IMR-90 (cell line): Measurements from ENCODE around the gene NRM. TPM values are rescaled to one million over a fixed set of nuclear protein-coding genes. Genes with fewer than 3 reads are reported as not detected.

Experiments used
- ATAC-seq: fragments of 200-7000 bp; cut with Tn5 transposase; 2 replicates; pipeline ENCODE4 v1.9.1; 2020; ENCODE audit warnings: low read depth, mild to moderate bottlenecking, moderate library complexity
- BruUV-seq: library from RNA; stranded (reverse); fragments of 400-500 nt; replicated peaks from 2 replicates; lab custom pipeline; 2021; lab: Mats Ljungman, UMichigan
- CTCF ChIA-PET: fragments of 300-600 bp; formaldehyde crosslinking; extraction: SDS; loops from one replicate; lab custom pipeline; 2021; ENCODE audit warnings: antibody characterized with exemption; lab: Yijun Ruan, JAX
- POLR2A ChIA-PET: fragments of 300-600 bp; sonication (Branson Sonifier 250); formaldehyde crosslinking; loops from one replicate; lab custom pipeline; 2022; ENCODE audit warnings: antibody characterized with exemption; ENCODE audit not compliant: unreplicated experiment; lab: Charles Lee
- DNase-seq: peaks from one replicate; pipeline ENCODE4 v3.0.0; 2013
- H2AFZ ChIP-seq: replicated peaks from 2 replicates; pipeline ENCODE3; 2013; ENCODE audit warnings: low read length, mild to moderate bottlenecking; ENCODE audit not compliant: poor library complexity
- H2AK5ac ChIP-seq: 2 replicates; pipeline ENCODE4 v1.6.1; 2013; ENCODE audit warnings: low read depth, low read length, inconsistent platforms
- H2AK9ac ChIP-seq: replicated peaks from 2 replicates; pipeline ENCODE3; 2013; ENCODE audit warnings: mild to moderate bottlenecking, low read depth, low read length, moderate library complexity; ENCODE audit not compliant: poor library complexity
- H2BK120ac ChIP-seq: 2 replicates; pipeline ENCODE4 v1.6.1; 2013; ENCODE audit warnings: low read depth, low read length, inconsistent platforms
- H2BK15ac ChIP-seq: 3 replicates; pipeline ENCODE4 v1.6.1; 2013; ENCODE audit warnings: low read depth, low read length, inconsistent platforms
- H2BK20ac ChIP-seq: 2 replicates; pipeline ENCODE4 v1.6.1; 2013; ENCODE audit warnings: low read depth, mild to moderate bottlenecking, inconsistent platforms, low read length, moderate library complexity
- H2BK5ac ChIP-seq: 2 replicates; pipeline ENCODE4 v1.6.1; 2013; ENCODE audit warnings: mild to moderate bottlenecking, low read depth, low read length, inconsistent platforms; ENCODE audit not compliant: poor library complexity, severe bottlenecking
- H3K14ac ChIP-seq: replicated peaks from 2 replicates; pipeline ENCODE4 v1.6.1; 2013; ENCODE audit warnings: low read depth, low read length, inconsistent platforms
- H3K18ac ChIP-seq: 2 replicates; pipeline ENCODE4 v1.6.1; 2013; ENCODE audit warnings: low read depth, low read length, control low read depth
- H3K23ac ChIP-seq: 2 replicates; pipeline ENCODE4 v1.6.1; 2013; ENCODE audit warnings: low read depth, low read length, inconsistent platforms
- H3K27ac ChIP-seq: 2 replicates; pipeline ENCODE4 v1.5.1; 2013; ENCODE audit warnings: mild to moderate bottlenecking, control low read depth, low read length; ENCODE audit not compliant: insufficient read depth
- H3K27me3 ChIP-seq: 2 replicates; pipeline ENCODE4 v1.6.1; 2013; ENCODE audit warnings: low read length; ENCODE audit not compliant: control insufficient read depth, insufficient read depth
- H3K36me3 ChIP-seq: 2 replicates; pipeline ENCODE4 v1.6.1; 2013; ENCODE audit warnings: low read length, mixed read lengths; ENCODE audit not compliant: control insufficient read depth, insufficient read depth
- H3K4ac ChIP-seq: 2 replicates; pipeline ENCODE4 v1.6.1; 2013; ENCODE audit warnings: low read depth, low read length, inconsistent platforms
- H3K4me1 ChIP-seq: 2 replicates; pipeline ENCODE4 v1.6.1; 2013; ENCODE audit warnings: low read length, mixed read lengths; ENCODE audit not compliant: control insufficient read depth, insufficient read depth
- H3K4me2 ChIP-seq: 2 replicates; pipeline ENCODE4 v1.6.1; 2013; ENCODE audit warnings: low read depth, mild to moderate bottlenecking, control low read depth, low read length, moderate library complexity
- H3K4me3 ChIP-seq: 2 replicates; pipeline ENCODE4 v1.5.1; 2013; ENCODE audit warnings: low read depth, mild to moderate bottlenecking, control low read depth, low read length, moderate library complexity; ENCODE audit not compliant: insufficient read depth
- H3K56ac ChIP-seq: 2 replicates; pipeline ENCODE4 v1.6.1; 2013; ENCODE audit warnings: low read length, inconsistent platforms; ENCODE audit not compliant: insufficient read depth; ENCODE audit errors: extremely low read depth
- H3K79me1 ChIP-seq, 2 experiments: 2 replicates each; pipeline ENCODE4 v1.6.1; 2013; ENCODE audit warnings: low read length in 2 of 2, inconsistent platforms in 1 of 2, low read depth in 1 of 2
- H3K9ac ChIP-seq: 2 replicates; pipeline ENCODE4 v1.6.1; 2013; ENCODE audit warnings: low read depth, low read length, control low read depth
- H3K9me1 ChIP-seq: 2 replicates; pipeline ENCODE4 v1.6.1; 2013; ENCODE audit warnings: low read length, inconsistent platforms; ENCODE audit not compliant: insufficient read depth
- H3K9me3 ChIP-seq: 2 replicates; pipeline ENCODE4 v1.6.1; 2013; ENCODE audit warnings: low read length; ENCODE audit not compliant: control insufficient read depth, insufficient read depth
- H4K20me1 ChIP-seq: 2 replicates; pipeline ENCODE4 v1.6.1; 2013; ENCODE audit warnings: low read length, inconsistent platforms; ENCODE audit not compliant: insufficient read depth
- H4K5ac ChIP-seq: 2 replicates; pipeline ENCODE4 v1.6.1; 2013; ENCODE audit warnings: mild to moderate bottlenecking, low read depth, low read length, control low read depth
- H4K8ac ChIP-seq, 2 experiments: 2 replicates each; pipeline ENCODE4 v1.6.1; 2013; ENCODE audit warnings: low read depth in 2 of 2, low read length in 2 of 2, control low read depth in 1 of 2, inconsistent platforms in 1 of 2
- H4K91ac ChIP-seq: 2 replicates; pipeline ENCODE4 v1.6.1; 2013; ENCODE audit warnings: low read depth, low read length, inconsistent platforms; ENCODE audit not compliant: insufficient read depth
- BHLHE40 ChIP-seq: fragments of 150-350 bp; IDR thresholded peaks from 2 replicates; pipeline ENCODE4 v1.6.1; 2016; ENCODE audit warnings: mild to moderate bottlenecking, low read depth, low read length
- CEBPB ChIP-seq: IDR thresholded peaks from 2 replicates; pipeline ENCODE4 v1.6.1; 2012; ENCODE audit warnings: low read depth, low read length, improper control_type of control experiment
- FOS ChIP-seq: fragments of 150-350 bp; IDR thresholded peaks from 2 replicates; pipeline ENCODE4 v1.6.1; 2016; ENCODE audit warnings: low read depth, low read length
- MAFK ChIP-seq: IDR thresholded peaks from 2 replicates; pipeline ENCODE4 v1.6.1; 2012; ENCODE audit warnings: low read depth, low read length, improper control_type of control experiment
- MXI1 ChIP-seq: IDR thresholded peaks from 2 replicates; pipeline ENCODE4 v1.6.1; 2012; ENCODE audit warnings: low read depth, mild to moderate bottlenecking, low read length, moderate library complexity, borderline replicate concordance
- NFE2L2 ChIP-seq: fragments of 150-350 bp; IDR thresholded peaks from 2 replicates; pipeline ENCODE4 v1.6.1; 2016; ENCODE audit warnings: low read depth, mild to moderate bottlenecking, low read length
- RAD21 ChIP-seq: IDR thresholded peaks from 2 replicates; pipeline ENCODE4 v1.6.1; 2012; ENCODE audit warnings: low read length, improper control_type of control experiment
- RCOR1 ChIP-seq: IDR thresholded peaks from 2 replicates; pipeline ENCODE4 v1.6.1; 2012; ENCODE audit warnings: mild to moderate bottlenecking, low read length, improper control_type of control experiment; ENCODE audit not compliant: insufficient replicate concordance
- SMC3 ChIP-seq: fragments of 150-350 bp; IDR thresholded peaks from 2 replicates; pipeline ENCODE4 v1.6.1; 2016; ENCODE audit warnings: low read depth, mild to moderate bottlenecking, antibody characterized with exemption, low read length, moderate library complexity
- WGBS, 2 experiments: methylation state at CpG; one replicate each; pipeline versions ENCODE4 v1.1.5 to v1.1.7; 2013; ENCODE audit warnings: missing lambda C conversion rate in 2 of 2; ENCODE audit not compliant: insufficient read length in 1 of 2; ENCODE audit errors: extremely low coverage in 2 of 2; 5-methylcytosine and 5-hydroxymethylcytosine counted together
- dilution Hi-C: fragments of 300-500 bp; cut with HindIII; formaldehyde crosslinking; loops from one replicate; pipeline ENCODE4 v1.14.3; 2018; ENCODE audit warnings: low sequenced_read_pairs; ENCODE audit not compliant: unreplicated experiment
- in situ Hi-C: fragments of 300-500 bp; cut with MboI; formaldehyde crosslinking; loops from 3 replicates; pipeline ENCODE4 v1.14.3; 2019; ENCODE audit warnings: low sequenced_read_pairs, inconsistent platforms, mixed read lengths
- intact Hi-C: fragments of 100-400 bp; cut with micrococcal nuclease; formaldehyde crosslinking; loops from 2 replicates; pipeline ENCODE4 v1.10.0; 2022
- polyA plus RNA-seq, 3 experiments: library from polyadenylated mRNA; depleted of rRNA; stranded (reverse); fragments of >200 nt; gene quantifications; 2 replicates each; pipeline ENCODE4 v1.2.3, GENCODE V29; 2012; ENCODE audit warnings: low replicate concordance in 1 of 3
- total RNA-seq: library from RNA; depleted of rRNA; stranded (reverse); fragments of >200 nt; gene quantifications from 2 replicates; pipeline ENCODE4 v1.2.3, GENCODE V29; 2012
- TF ChIP-seq, protein P1 (sequence below): fragments of 150-350 bp; IDR thresholded peaks from 2 replicates; pipeline ENCODE4 v1.6.1; 2016; ENCODE audit warnings: low read depth, mild to moderate bottlenecking, low read length, moderate library complexity, borderline replicate concordance
- TF ChIP-seq, protein P2 (sequence below): conservative IDR thresholded peaks from 2 replicates; pipeline ENCODE4 v1.5.1; 2012; ENCODE audit warnings: mild to moderate bottlenecking, low read depth, low read length, improper control_type of control experiment
- TF ChIP-seq, protein P3 (sequence below): fragments of 150-350 bp; IDR thresholded peaks from 2 replicates; pipeline ENCODE4 v1.6.1; 2017; ENCODE audit warnings: mild to moderate bottlenecking, antibody characterized with exemption, low read length, low read depth

The NRM gene
- total and polyA plus RNA-seq, 2 of the 4 experiments (the other 2 are of a cell fraction) = 2.2 to 27.0 TPM

DNA sequence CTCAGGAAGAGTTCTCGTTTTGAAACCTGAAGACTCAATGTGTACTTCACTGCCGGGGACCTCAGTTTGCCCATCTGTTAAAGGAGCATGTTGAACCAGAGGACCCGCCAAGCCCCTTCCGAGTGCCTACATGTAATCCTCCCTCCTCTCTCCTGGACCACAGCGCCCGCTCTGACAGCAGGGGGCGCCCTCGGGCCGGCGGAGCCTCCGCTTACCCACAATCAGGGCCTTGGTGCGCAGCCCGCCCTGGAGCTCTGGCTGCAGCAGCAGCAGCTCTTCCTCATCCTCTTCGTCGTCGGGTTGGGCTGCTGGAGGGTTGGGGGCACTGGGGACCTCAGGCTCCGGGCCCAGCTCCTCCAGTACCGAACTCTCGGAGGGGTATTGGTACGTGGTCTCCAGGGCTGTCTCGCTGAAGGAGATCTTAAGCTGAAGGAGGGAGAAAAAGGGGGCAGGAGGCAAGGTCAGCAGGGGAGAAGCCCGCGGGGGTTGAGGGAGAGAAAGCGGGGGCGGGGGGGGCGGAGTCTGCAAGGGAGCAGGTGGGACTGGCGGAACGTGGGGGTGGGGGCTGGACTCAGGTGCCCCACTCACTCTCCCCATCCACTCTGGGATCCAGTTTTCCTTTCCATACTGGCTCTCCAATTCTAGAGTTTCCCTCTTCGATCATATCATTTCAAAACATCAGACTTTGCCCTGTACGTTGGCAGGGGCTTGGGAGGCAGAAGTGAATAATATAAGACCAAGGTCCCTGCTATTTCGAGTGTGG, 11.6 kb downstream of the NRM start:
- H3K79me1 ChIP-seq = peaks cover 13 to 47% of the 10 kb centered on the region in 2 experiments
- H3K4me1 ChIP-seq = peaks cover 14% of the 10 kb centered on the region
- CTCF ChIA-PET = interaction anchor here (0.5 to 1.9 kb wide), 10 partner anchors 9 to 149 kb away, joined by 3 to 12 read pairs (median 4); partner anchors contain the start of gene NRM
- POLR2A ChIA-PET = interaction anchor here (0.6 to 1.6 kb wide), 2 partner anchors 43 to 73 kb away, joined by 4 to 6 read pairs; no protein-coding TSS in a partner anchor
- no peak overlapping the region for H2AK5ac ChIP-seq
- no peak overlapping the region; the same call in 1 of the 2 replicates for H3K23ac ChIP-seq
- H2BK15ac ChIP-seq = no peak overlapping the region
- in situ Hi-C loops (loop anchor here (5.0 kb wide), 1 partner anchor 198 kb away; no protein-coding TSS in a partner anchor), intact Hi-C loops (loop anchor here (1.0 to 2.0 kb wide), 2 partner anchors 43 to 150 kb away; no protein-coding TSS in a partner anchor), dilution Hi-C loops (no loop called here)
- H2BK20ac ChIP-seq = no peak overlapping the region
- H3K18ac ChIP-seq = no peak overlapping the region
- ATAC-seq = peak; percentile 36
- H4K20me1 ChIP-seq = peaks cover 80% of the 10 kb centered on the region
- peak overlapping the region; percentile 35; the same call in 1 of the 2 replicates for H2BK120ac ChIP-seq
- H3K9ac ChIP-seq = peak overlapping the region; percentile 17; the same call in 1 of the 2 replicates
- 17% methylated on average over 3 of the region's 31 CpGs; no CpG with 5 or more reads in 1 of the 2 experiments for WGBS, 2 experiments
- no TSS peak for BruUV-seq
- no peaks in the 10 kb centered on the region for H3K9me3 ChIP-seq
- H3K4me3 ChIP-seq = no peak overlapping the region
- peak overlapping the region; percentile 1 for H2BK5ac ChIP-seq
- peak overlapping the region; percentile 38 for H2AK9ac ChIP-seq
- no peak overlapping the region for H3K56ac ChIP-seq
- H4K91ac ChIP-seq = no peak overlapping the region; the same call in 1 of the 2 replicates
- no peak overlapping the region for H4K5ac ChIP-seq
- H3K27me3 ChIP-seq = no peaks in the 10 kb centered on the region
- H3K27ac ChIP-seq = peak overlapping the region; percentile 49
- H3K9me1 ChIP-seq = no peaks in the 10 kb centered on the region
- peak overlapping the region; percentile 12 for H2AFZ ChIP-seq
- H3K36me3 ChIP-seq = peaks cover 58% of the 10 kb centered on the region
- peak overlapping the region; percentile 76 for H3K4me2 ChIP-seq
- peak; percentile 73 for DNase-seq
- no peak overlapping the region for H3K4ac ChIP-seq
- no peak overlapping the region for H4K8ac ChIP-seq
- H3K14ac ChIP-seq = 0 out of 2 replicates have a peak overlapping the region, but pooled peaks have one; percentile 76
- TF ChIP-seq BHLHE40 = no peak
- TF ChIP-seq, protein P1, sequence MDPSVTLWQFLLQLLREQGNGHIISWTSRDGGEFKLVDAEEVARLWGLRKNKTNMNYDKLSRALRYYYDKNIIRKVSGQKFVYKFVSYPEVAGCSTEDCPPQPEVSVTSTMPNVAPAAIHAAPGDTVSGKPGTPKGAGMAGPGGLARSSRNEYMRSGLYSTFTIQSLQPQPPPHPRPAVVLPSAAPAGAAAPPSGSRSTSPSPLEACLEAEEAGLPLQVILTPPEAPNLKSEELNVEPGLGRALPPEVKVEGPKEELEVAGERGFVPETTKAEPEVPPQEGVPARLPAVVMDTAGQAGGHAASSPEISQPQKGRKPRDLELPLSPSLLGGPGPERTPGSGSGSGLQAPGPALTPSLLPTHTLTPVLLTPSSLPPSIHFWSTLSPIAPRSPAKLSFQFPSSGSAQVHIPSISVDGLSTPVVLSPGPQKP = no peak
- TF ChIP-seq, protein P2, sequence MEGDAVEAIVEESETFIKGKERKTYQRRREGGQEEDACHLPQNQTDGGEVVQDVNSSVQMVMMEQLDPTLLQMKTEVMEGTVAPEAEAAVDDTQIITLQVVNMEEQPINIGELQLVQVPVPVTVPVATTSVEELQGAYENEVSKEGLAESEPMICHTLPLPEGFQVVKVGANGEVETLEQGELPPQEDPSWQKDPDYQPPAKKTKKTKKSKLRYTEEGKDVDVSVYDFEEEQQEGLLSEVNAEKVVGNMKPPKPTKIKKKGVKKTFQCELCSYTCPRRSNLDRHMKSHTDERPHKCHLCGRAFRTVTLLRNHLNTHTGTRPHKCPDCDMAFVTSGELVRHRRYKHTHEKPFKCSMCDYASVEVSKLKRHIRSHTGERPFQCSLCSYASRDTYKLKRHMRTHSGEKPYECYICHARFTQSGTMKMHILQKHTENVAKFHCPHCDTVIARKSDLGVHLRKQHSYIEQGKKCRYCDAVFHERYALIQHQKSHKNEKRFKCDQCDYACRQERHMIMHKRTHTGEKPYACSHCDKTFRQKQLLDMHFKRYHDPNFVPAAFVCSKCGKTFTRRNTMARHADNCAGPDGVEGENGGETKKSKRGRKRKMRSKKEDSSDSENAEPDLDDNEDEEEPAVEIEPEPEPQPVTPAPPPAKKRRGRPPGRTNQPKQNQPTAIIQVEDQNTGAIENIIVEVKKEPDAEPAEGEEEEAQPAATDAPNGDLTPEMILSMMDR = peak; percentile 93
- TF ChIP-seq, protein P3, sequence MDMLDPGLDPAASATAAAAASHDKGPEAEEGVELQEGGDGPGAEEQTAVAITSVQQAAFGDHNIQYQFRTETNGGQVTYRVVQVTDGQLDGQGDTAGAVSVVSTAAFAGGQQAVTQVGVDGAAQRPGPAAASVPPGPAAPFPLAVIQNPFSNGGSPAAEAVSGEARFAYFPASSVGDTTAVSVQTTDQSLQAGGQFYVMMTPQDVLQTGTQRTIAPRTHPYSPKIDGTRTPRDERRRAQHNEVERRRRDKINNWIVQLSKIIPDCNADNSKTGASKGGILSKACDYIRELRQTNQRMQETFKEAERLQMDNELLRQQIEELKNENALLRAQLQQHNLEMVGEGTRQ = no peak
- TF ChIP-seq SMC3 = peak; percentile 95
- peak; percentile 95 for TF ChIP-seq RAD21
- TF ChIP-seq CEBPB = no peak
- 0 out of 2 replicates have a peak, but pooled peaks have one; percentile 32 for TF ChIP-seq MXI1
- TF ChIP-seq RCOR1 = no peak
- TF ChIP-seq MAFK = no peak
- TF ChIP-seq FOS = no peak
- no peak for TF ChIP-seq NFE2L2
